HG03558 (cell line): ENCODE results near the gene RSL1D1.

Experiments used
- ATAC-seq: cut with Tn5 transposase; IDR thresholded peaks from one replicate; pipeline ENCODE4 v1.9.1; 2021; ENCODE audit warnings: moderate number of reproducible peaks; ENCODE audit not compliant: unreplicated experiment; ENCODE audit errors: extremely low read depth

The RSL1D1 gene

GRCh38 chr16:11851294-11852091, at the start of gene RSL1D1:
TSS of gene RSL1D1 (minus strand) at chr16:11851542. CDS start at chr16:11851512, 30 bp downstream.
- peak; percentile 58 for ATAC-seq

- no peak for ATAC-seq
Measured at GRCh38 chr16:11901091-11901490, 49.7 kb upstream of the RSL1D1 start.

GRCh38 chr16:11896486-11897176, 45.3 kb upstream of the RSL1D1 start:
- ATAC-seq, result no peak

- no peak for ATAC-seq
Measured at GRCh38 chr16:11893571-11893970, 42.2 kb upstream of the RSL1D1 start.

- no peak for ATAC-seq
Measured at GRCh38 chr16:11892761-11893160, 41.4 kb upstream of the RSL1D1 start.

GRCh38 chr16:11890231-11890965, 39.1 kb upstream of the RSL1D1 start:
- ATAC-seq, result no peak

GRCh38 chr16:11886881-11887280, 35.5 kb upstream of the RSL1D1 start:
- ATAC-seq, result no peak

- no peak for ATAC-seq
Measured at GRCh38 chr16:11884035-11884434, 32.7 kb upstream of the RSL1D1 start.

GRCh38 chr16:11880007-11880406, 28.7 kb upstream of the RSL1D1 start:
- no peak for ATAC-seq

- no peak for ATAC-seq
Measured at GRCh38 chr16:11877374-11877773, 26.0 kb upstream of the RSL1D1 start.

GRCh38 chr16:11876306-11876705, 25.0 kb upstream of the RSL1D1 start:
- no peak for ATAC-seq

GRCh38 chr16:11875721-11876120, 24.4 kb upstream of the RSL1D1 start:
- no peak for ATAC-seq

GRCh38 chr16:11871193-11871592, 19.9 kb upstream of the RSL1D1 start:
- no peak for ATAC-seq

- ATAC-seq, result no peak
Measured at GRCh38 chr16:11870399-11870798, 19.1 kb upstream of the RSL1D1 start.

GRCh38 chr16:11869353-11870228, 18.2 kb upstream of the RSL1D1 start:
- no peak for ATAC-seq

- ATAC-seq, result no peak
Measured at GRCh38 chr16:11868412-11868980, 17.2 kb upstream of the RSL1D1 start.

GRCh38 chr16:11862489-11862888, 11.1 kb upstream of the RSL1D1 start:
- ATAC-seq, result no peak

GRCh38 chr16:11857161-11857560, 5.8 kb upstream of the RSL1D1 start:
- ATAC-seq, result no peak

GRCh38 chr16:11852092-11852809, 909 bp upstream of the RSL1D1 start:
- no peak for ATAC-seq
